ENCODE data around the gene TMC5. TPM values are rescaled to one million over a fixed set of nuclear protein-coding genes. Genes with fewer than 3 reads are reported as not detected.

TMC5 gene
- polyA plus RNA-seq, 1 experiment = not detected

DNA sequence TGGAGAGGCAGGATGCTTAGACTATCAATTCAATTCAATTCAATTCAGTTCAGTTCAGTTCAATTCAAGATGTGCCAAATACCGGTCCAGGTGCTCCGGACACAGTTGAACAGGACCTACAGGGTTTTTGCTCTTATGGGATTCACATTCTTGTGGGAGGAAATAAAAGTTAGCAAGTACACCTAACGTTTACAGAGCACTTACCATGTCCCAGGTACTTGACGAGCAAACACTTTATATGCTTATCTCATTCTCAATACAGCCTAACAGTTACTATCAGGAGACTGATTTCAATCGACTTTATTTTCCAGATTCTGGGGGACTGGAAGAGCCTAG is 104.7 kb downstream of the TMC5 start:
- Histone ChIP-seq H3K4me3 (ENCODE audit: low read depth, low read length) (no peak overlapping the region), H3K27ac (ENCODE audit: low read depth, low read length) (no peak overlapping the region), H3K9me3 (ENCODE audit: control insufficient read depth, insufficient read depth, low read length) (no peaks in the 10 kb centered on the region; the same call in 1 of the 2 replicates), H3K27me3 (ENCODE audit: control insufficient read depth, insufficient read depth, low read length) (no peaks in the 10 kb centered on the region)
- ChIA-PET CTCF (interaction anchor here (3.0 kb wide), 1 partner anchor 20 kb away, joined by 20 read pairs; no protein-coding TSS in a partner anchor), POLR2A (interaction anchor here (1.4 kb wide), 1 partner anchor 33 kb away, joined by 5 read pairs; the partner anchor contains the start of gene VPS35L)
- no peak for DNase-seq (ENCODE audit: low read depth, low spot score)
- TF ChIP-seq, protein P1, sequence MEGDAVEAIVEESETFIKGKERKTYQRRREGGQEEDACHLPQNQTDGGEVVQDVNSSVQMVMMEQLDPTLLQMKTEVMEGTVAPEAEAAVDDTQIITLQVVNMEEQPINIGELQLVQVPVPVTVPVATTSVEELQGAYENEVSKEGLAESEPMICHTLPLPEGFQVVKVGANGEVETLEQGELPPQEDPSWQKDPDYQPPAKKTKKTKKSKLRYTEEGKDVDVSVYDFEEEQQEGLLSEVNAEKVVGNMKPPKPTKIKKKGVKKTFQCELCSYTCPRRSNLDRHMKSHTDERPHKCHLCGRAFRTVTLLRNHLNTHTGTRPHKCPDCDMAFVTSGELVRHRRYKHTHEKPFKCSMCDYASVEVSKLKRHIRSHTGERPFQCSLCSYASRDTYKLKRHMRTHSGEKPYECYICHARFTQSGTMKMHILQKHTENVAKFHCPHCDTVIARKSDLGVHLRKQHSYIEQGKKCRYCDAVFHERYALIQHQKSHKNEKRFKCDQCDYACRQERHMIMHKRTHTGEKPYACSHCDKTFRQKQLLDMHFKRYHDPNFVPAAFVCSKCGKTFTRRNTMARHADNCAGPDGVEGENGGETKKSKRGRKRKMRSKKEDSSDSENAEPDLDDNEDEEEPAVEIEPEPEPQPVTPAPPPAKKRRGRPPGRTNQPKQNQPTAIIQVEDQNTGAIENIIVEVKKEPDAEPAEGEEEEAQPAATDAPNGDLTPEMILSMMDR (IDR thresholded peaks at IDR 0.05; ENCODE audit: low read depth, low read length) = no peak

DNA sequence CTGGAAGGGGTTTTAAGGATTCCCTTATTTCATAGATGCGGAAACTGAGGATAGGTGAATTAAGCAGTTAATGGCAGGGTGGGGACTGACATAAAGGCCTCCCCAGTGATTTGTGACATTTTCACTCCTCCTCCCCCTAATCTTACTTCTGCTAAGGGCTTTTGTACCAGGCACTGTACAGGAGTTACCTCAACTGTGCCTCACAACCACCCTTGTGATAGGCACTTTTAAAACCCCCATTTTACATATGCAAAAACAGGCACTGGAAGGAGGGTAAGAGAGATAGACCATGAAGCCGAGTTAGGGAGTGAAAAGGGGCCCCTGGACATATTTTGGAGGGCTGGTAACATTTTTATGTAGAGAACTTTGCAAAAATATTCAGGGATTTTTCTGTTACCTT is 105.1 kb downstream of the TMC5 start:
- H3K9me3 ChIP-seq (ENCODE audit: control insufficient read depth, insufficient read depth, low read length) = no peaks in the 10 kb centered on the region; the same call in 1 of the 2 replicates
- TF ChIP-seq, protein P1 (IDR thresholded peaks at IDR 0.05; ENCODE audit: low read depth, low read length) = no peak
- no peak overlapping the region for H3K27ac ChIP-seq (ENCODE audit: low read depth, low read length)
- DNase-seq (ENCODE audit: low read depth, low spot score) = no peak
- no peak overlapping the region for H3K4me3 ChIP-seq (ENCODE audit: low read depth, low read length)
- CTCF ChIA-PET = interaction anchor here (3.0 kb wide), 1 partner anchor 20 kb away, joined by 20 read pairs; no protein-coding TSS in a partner anchor
- POLR2A ChIA-PET = no interaction called here
- H3K27me3 ChIP-seq (ENCODE audit: control insufficient read depth, insufficient read depth, low read length) = no peaks in the 10 kb centered on the region

DNA sequence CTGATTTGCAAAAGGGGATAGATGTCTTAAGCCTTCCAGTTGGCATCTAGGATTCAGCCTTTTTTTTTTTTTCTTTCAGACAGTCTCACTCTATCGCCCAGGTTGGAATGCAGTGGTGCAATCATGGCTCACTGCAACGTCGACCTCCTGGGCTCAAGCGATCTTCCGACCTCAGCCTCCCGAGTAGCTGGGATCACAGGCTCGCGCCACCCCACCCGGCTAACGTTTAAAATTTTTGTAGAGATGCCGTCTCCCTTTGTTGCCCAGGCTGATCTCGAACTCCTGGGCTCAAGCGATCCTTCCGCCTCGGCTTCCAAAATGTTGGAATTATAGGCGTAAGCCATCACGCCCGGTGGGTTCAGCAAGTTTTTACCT is 105.5 kb downstream of the TMC5 start:
- ChIA-PET CTCF (interaction anchor here (0.6 to 3.8 kb wide), 2 partner anchors 21 to 34 kb away, joined by 3 to 18 read pairs; no protein-coding TSS in a partner anchor), POLR2A (interaction anchor here (0.8 to 1.6 kb wide), 2 partner anchors 32 to 721 kb away, joined by 3 to 22 read pairs; partner anchors contain the start of gene VPS35L)
- DNase-seq (ENCODE audit: low read depth, low spot score) = no peak
- TF ChIP-seq, protein P1 (IDR thresholded peaks at IDR 0.05; ENCODE audit: low read depth, low read length) = no peak
- Histone ChIP-seq H3K27me3 (ENCODE audit: control insufficient read depth, insufficient read depth, low read length) (no peaks in the 10 kb centered on the region), H3K4me3 (ENCODE audit: low read depth, low read length) (no peak overlapping the region), H3K9me3 (ENCODE audit: control insufficient read depth, insufficient read depth, low read length) (no peaks in the 10 kb centered on the region; the same call in 1 of the 2 replicates), H3K27ac (ENCODE audit: low read depth, low read length) (no peak overlapping the region)

DNA sequence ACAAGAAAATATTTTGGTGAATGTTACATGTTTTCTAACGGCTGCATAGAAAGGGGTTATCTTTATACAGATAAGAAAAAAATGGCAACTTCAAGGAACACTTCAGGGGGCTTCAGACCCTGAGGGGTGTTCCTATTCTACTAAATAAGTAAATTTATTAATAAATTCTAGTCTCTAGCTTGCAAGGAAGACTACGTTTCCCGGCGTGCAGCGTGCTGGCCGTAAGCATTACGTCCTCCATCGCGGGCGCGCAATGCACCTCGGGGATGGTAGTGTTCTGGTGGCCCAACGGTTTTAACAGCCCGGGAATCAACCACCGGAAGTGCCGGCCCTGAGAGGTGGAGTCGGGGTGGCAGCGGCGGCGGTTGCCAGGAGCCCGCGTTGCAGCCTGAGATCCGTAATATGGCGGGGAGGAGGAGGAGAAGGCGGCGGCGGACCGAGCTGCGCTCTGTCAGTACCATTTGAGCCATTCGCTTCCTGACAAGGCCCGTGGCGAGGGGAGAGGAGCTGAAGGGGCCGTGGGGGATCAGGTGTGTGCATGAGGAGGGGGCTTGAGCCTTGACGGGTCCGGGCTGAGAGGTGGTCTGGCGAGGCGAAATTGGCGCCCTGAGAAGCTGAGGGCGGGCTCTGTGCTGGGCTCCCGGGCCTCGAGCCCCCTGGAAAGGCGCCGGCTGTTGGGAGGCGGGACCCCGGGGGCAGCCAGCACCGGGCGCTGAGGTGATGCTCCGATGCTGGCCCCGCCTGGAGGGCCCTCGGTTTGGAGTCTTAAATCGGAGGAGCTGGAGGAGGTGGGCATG is 106.1 kb downstream of the TMC5 start, which contains the start of gene CCP110:
Gene CCP110, plus strand, starts transcription at position 384 of the 797 bp plus-strand sequence. CDS start 3,940 bp downstream, outside the sequence.
- ChIA-PET CTCF (interaction anchor here (0.6 to 3.8 kb wide), 4 partner anchors 21 to 33 kb away, joined by 3 to 18 read pairs (median 5); partner anchors contain the start of gene VPS35L), POLR2A (interaction anchor here (0.6 to 1.6 kb wide), 3 partner anchors 23 to 722 kb away, joined by 3 to 22 read pairs (median 3); partner anchors contain the start of gene VPS35L)

More for the DNA sequence above, 106.1 kb downstream of the TMC5 start, which contains the start of gene CCP110:
- Histone ChIP-seq H3K27ac (ENCODE audit: low read depth, low read length) (no peak within 1 kb of the TSS), H3K9me3 (ENCODE audit: control insufficient read depth, insufficient read depth, low read length) (no peaks in the 10 kb centered on the region; the same call in 1 of the 2 replicates), H3K4me3 (ENCODE audit: low read depth, low read length) (peak within 1 kb of the TSS; percentile 99), H3K27me3 (ENCODE audit: control insufficient read depth, insufficient read depth, low read length) (no peaks in the 10 kb centered on the region)
- DNase-seq (ENCODE audit: low read depth, low spot score) = peak; percentile 88
- TF ChIP-seq, protein P1 (IDR thresholded peaks at IDR 0.05; ENCODE audit: low read depth, low read length) = no peak

All from AG04450 (cell line).